SHP77 (cell line): Measurements from ENCODE around the gene CRYL1.

ENCODE experiments used
- DNase-seq, 2 experiments: peaks; one replicate each; lab custom pipeline; 2025; lab: John Stamatoyannopoulos, UW

The CRYL1 gene

GRCh38 chr13:20422362-20422761 lies 103.3 kb downstream of the CRYL1 start:
- no peak for DNase-seq

GRCh38 chr13:20420938-20421337 lies 104.7 kb downstream of the CRYL1 start:
- no peak for DNase-seq

DNA sequence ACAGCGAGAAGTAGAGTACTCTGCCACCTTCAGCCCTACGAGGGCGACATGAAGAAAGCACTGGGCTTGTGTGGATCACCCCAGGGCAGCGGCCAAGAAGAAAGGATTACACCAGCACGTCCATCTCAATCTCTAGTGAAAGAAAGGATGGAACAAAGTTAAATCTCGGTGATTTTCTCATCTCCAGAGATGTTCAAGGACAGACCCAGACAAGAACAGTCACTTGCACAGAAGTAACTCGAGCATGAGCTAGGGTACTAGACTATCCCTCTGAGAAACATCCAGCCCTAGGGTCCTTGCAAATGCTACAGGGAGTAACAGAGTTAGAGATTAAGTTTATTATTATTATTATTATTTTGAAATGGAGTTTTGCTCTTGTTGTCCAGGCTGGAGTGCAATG lies 106.7 kb downstream of the CRYL1 start:
- no peak for DNase-seq

- DNase-seq, result no peak
Measured at GRCh38 chr13:20416223-20416745, 109.4 kb downstream of the CRYL1 start.

DNA sequence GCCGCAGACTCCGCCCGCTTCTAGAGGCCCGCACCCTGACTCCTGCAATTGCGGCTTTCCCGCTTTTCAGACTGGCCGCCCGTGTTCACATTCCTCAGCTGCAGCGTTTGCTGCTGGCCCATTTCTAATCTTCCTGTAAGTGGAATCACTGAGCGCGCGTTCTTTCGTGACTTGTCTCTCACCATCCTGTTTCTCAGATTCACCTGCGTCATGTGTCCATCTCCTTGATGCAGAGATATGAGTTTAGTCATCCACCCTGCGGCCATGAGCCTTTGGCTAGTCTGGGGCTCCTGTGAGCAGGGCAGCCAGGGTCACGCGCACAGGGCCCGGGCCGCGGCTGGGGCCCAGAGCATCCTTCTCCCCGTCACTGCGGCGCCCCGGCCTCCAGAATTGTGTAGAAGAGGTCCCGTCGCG lies 110.0 kb downstream of the CRYL1 start:
- no peak for DNase-seq

- no peak for DNase-seq
Measured at GRCh38 chr13:20415306-20415679, 110.4 kb downstream of the CRYL1 start.

DNA sequence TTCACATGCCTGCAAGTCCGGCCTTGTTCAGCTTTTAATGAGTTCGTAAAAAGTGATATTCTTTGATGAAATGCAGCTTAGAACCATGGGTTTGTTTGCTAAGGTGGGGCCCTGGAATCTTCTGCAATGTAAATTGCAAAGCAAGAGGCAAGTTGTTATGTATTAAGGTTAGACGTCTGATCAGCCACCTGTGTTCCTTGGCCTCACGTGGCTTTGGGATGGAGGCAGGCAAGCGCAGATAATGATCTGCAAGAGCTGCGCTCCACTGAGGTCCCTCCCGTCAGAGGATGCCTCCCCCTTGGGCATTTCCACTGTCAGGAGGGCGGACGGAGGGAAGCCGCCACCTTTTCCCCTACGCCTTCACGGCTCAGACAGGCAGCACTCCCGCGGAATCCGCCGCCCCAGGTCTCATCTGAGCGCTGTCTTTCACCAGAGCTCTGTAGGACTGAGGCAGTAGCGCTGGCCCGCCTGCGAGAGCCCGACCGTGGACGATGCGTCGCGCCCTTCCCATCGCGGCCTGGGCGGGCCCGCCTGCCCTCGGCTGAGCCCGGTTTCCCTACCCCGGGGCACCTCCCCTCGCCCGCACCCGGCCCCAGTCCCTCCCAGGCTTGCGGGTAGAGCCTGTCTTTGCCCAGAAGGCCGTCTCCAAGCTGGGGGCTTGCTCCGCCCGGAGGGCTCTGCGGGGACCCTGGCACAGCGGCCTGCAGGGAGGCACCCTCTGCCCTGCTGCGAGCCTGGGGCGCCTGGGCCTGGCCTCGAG lies 110.9 kb downstream of the CRYL1 start:
- DNase-seq, result no peak

DNA sequence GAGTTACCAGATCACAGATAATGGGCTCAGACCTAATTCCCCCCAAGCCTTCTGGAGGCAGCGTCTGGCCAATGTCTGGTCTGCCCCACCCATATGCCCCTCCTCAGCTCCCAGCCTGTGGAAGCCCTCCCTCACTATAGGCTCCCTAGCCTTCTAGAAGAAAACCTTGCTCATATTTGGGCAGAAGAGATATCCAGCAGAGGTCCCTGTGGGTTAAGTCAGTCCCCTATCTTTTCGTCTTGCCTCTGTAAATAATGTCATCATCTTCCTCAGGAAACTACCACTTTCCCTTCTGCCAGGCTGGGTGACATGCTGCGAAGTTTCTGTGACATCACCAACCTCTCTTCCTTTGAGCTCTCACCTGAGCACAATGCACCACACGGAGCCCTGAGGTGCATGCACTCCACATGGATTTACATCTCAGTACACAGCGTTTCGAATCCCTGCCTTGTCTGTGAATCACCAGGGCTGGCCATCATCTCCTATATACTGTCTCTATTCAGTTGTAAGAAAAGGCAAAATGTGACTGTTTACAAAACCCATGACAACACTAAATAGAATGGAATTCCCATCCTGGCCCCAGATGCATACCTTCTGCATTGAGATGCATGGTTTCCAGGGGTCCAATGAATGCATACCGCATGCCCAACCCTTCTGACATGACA lies 112.8 kb downstream of the CRYL1 start:
- DNase-seq, result no peak

DNA sequence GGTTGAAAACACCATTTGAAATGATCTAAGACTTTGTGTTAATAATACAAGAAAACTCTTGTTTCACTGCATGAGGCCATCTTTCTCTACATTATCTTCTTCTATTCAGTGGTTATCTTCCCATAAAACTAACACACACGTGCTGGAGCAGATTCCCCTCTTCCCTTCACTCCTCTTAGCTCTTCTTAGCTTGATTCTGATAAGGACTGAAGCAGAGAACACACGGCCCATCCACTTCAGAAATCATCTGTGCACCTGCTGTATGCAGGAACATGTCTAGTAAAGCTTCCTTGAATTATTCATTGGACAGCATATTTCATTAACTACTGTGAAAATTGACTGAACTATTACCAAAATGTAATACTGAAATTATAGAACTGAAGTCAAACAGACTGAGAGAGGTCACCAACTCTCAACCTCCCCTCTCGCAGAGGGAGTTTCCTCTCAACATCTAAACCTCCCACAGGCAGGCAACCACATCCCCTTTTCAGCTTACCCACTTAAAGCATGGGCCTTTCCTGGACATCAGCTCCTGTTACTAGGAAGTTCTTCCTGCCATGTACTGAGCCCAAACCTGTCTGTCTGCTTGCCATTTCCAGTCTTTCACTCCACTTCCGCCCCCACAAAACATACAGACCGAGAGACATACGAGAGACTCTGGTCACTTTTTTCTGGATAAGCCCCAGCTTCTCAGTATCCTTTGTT lies 113.9 kb downstream of the CRYL1 start:
- DNase-seq, result no peak

DNA sequence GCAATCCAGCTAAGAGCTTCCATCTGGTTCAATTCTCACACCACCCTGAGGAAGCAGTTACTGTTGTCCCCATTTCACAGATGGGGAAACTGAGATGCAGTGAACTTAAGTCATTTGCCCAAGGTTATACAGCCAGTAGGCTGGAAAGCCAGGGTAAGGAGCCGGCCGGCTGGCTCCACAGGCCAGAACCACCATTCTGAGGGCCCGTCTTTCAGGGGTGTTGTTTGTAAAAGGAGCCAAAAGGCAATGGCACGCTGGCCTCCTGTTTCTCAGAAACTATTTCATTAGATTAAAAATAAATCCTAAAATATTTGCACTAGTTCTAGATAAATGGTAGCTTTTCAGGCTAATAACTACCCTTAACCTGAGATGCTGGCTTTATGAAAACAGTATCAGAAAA lies 114.9 kb downstream of the CRYL1 start:
- DNase-seq, result no peak

- DNase-seq, result no peak
Measured at GRCh38 chr13:20408181-20408580, 117.5 kb downstream of the CRYL1 start.

DNA sequence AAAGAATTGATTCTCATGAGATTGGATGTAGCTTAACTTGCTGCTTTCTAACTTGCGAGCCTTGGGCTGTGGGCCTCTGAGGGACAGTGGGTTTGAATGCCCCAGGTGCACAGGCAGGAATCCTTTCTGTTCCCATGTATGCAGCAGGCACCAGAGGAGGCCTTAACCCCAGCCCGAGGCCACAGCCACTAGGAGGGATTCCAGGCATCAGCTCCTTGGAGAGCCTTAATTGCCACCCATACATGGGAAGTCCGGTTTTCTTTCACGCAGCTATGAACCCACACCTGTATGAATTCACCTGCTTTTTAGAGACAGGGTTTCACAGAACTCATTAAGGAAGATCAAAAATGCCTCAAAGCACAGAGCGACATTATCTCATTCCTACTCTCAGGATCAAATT lies 117.9 kb downstream of the CRYL1 start:
- DNase-seq, result no peak

GRCh38 chr13:20405691-20406090 lies 120.0 kb downstream of the CRYL1 start:
- DNase-seq, result no peak

DNA sequence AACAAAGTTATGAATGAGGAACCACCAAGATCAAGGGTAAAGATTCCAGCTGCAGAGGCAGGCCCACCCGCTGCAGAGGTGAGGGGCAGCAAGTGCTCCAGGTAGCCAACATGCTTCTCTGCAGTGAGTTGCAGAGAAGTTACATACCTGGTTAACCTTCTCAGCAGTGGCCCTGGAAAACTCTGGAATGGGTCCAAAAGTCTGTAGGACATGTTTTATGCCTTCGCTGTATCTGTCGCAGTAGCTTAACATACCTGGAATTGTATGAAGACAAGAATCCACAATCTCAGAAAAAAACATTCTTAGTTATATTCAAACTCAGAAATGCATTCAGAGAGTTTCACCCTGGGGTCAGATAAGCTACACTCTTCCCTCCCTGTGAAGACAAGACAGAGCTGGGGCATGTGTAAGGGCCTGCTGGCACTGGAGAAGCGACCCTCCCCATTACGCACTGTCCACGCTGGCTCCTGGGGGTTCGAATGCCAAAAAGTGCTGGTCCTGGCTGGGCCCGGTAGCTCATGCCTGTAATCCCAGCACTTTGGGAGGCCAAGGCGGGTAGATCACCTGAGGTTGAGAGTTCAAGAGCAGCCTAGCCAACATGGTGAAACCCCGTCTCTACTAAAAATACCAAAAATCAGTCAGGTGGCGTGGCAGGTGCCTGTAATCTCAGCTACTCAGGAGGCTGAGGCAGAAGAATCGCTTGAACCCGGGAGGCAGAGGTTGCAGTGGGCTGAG lies 121.0 kb downstream of the CRYL1 start:
- DNase-seq, result no peak

DNA sequence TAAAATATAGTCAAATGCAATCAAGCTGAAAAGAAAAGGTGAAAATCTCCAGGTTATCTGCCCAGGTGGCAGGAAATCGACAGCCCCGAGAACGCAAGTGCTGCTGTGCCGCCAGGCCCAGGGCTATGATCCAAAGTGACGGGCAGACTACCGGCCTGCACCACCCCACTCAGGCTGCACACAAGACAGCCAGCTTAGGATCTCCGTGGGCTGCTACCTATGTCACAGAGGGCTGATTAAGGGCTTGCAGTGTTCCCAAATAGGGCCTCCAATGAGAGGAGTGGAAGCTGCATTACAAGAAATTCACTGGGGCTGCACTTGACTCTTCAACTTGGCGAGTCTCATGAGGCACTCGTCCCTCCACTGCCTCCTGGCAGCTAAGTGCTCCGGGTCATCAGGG lies 121.8 kb downstream of the CRYL1 start:
- DNase-seq, result no peak

GRCh38 chr13:20402881-20403280 lies 122.8 kb downstream of the CRYL1 start:
- DNase-seq, result no peak

GRCh38 chr13:20401931-20402856 lies 123.5 kb downstream of the CRYL1 start:
- no peak for DNase-seq

DNA sequence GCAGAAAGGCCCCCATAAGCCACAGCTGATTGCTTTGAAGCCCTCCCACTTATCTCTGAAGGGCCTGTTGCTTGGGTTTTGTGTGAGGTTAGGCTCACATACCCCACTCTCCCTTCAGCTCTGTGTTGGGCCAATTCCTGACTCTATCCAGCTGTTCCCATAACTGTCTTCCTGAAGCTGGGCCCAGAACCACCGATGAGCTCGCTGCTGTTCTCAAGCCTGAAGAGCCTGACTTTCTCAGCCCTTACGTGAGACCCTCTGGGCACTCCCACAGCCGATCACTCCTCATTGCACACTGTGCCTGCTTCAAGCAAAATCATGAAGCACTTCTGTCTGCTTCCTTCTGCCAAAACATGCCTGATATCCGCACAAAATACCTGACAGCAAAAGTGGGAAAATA lies 124.1 kb downstream of the CRYL1 start:
- no peak for DNase-seq

GRCh38 chr13:20400774-20401173 lies 124.9 kb downstream of the CRYL1 start:
- DNase-seq, result no peak

DNA sequence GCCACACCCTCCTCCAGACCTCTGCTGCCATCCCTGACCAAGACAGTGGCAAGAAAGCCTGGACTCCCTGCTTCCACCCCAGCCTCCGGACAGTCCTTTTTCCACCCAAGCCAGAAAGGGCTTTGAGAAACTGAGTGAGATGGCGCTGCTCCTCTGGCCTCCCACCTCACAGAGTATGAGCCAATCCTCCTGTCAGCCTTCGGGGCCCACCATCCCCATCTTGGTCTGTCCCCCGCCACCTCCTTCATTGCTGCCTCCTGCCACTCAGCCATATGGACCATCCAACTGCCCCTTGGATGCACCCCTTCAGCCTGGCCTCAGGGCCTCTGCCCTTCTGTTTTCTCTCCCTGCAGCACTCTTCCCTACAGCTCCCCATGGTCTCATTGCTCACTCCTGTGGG lies 125.7 kb downstream of the CRYL1 start:
- no peak for DNase-seq

DNA sequence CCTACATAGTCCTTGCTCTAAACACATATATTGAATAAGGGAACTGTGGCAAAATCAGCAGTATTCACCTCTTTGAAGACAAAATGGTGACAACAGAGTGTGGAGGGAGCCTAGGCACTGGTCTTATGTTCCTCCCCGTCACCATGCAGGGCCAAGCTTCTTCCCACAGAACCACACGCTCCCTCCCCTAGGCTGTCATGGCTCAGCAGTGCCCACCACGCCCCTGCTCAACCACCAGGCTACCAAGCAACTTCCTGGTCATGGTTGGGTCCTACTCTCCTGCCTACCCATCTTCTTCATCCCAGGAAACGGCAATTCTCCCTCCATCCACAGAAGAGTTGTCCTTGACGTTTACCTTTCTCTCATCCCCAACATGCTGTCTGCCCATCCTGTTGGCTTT lies 126.1 kb downstream of the CRYL1 start:
- DNase-seq, result no peak
